Left renal cortex interstitium (tissue), 4 donors: ENCODE results near the gene EML1. TPM values are rescaled to one million over a fixed set of nuclear protein-coding genes. Genes with fewer than 3 reads are reported as not detected.

ENCODE experiments used
- DNase-seq, 4 donors: peaks; one replicate each; pipeline ENCODE4 v3.0.0-alpha.2; 2013; ENCODE audit warnings: low read depth in 4 of 4, low spot score in 2 of 4, missing footprints in 1 of 4
- polyA plus RNA-seq, 4 donors: library from polyadenylated mRNA; unstranded; fragments of 120-200 nt; gene quantifications; one replicate each; pipeline ENCODE4 v1.2.1, GENCODE V29; 2013; ENCODE audit not compliant: insufficient read length in 4 of 4

EML1 gene
- polyA plus RNA-seq, 4 donors, result 26.6 to 37.5 (median 35.1) TPM

DNA sequence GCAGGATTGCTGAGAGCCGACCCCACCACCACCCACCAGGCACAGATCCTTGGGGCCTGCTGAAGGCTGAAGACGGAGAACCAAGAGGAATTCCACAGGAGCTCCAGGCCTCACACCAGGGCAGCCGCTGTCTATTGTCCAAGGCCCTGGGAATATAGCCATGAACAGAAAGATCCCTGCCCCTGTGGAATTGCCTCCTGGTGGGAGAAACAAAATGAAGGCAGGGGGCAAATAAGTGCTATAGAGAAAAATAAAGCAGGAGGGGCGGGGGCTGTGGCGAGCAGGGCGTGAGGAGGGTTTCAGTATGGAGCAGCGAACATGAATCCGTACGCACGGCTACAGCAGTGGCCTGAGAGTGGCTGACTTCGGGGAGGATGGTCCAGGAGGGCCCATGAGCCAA lies 96.1 kb downstream of the EML1 start:
- no peak for DNase-seq

DNA sequence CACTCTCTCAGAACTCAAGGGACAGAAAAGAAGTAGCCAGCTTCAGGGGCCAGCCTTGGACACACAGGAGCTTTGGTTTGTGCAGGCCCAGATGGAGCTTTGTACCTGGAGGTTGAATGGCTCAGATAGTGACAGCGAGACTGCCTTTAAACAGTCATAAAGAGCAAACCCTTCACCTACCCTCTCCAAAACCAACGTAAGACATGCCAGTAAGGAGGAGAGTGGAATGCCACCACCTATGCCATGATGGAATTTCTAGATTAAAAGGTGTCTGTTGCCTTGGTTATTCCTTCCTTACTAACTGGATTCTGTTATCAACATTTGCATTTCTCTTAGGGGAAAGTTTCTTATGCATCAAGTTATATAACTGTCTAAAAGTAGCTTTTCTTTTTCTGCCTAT lies 98.1 kb downstream of the EML1 start:
- DNase-seq, result no peak

GRCh38 chr14:99891900-99892299 lies 98.7 kb downstream of the EML1 start:
- no peak for DNase-seq

- DNase-seq, result no peak
Observed at GRCh38 chr14:99892406-99892805, 99.2 kb downstream of the EML1 start.

- DNase-seq, result no peak
Observed at GRCh38 chr14:99896361-99896760, 103.1 kb downstream of the EML1 start.

- DNase-seq, result no peak
Observed at GRCh38 chr14:99899578-99900178, 106.5 kb downstream of the EML1 start.

DNA sequence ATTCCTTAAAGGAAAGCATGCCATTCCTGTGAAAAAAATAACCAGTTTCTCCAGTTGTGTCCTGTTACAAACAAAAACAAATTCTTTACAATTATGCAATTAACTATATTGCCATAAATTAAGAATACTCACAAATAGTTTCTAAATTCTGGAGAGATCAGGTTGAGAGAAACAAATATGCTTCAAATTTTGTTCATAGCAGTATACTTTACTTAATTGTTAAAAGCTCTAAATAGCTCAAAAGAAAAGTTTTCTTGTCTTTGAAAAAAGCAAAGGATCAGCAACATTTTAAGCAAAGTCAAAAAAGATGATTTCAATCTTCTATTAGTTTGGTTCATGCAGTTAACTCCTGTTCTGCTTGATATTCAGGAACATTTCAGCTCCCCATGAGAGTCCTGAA lies 109.7 kb downstream of the EML1 start:
- DNase-seq, result no peak

- no peak for DNase-seq
Observed at GRCh38 chr14:99904506-99904905, 111.3 kb downstream of the EML1 start.

DNA sequence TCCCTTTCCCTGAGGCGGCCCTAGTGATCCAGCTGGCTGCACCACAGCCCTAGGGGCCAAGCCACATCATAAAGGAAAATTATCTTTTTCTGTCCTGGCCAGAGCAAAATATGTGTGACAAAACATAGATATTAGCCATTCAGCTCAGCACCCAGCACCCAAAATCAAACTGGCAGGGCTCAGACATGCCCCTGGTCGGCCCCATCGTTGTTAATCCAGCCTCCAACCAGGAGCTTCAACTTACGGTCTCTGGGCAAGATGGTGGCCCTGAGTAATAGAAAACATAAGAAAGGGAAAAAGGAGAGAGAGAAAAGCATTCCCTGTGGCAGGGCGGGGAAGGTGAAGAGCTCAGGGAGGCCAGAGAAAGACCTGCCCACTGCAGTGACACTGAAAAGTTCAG lies 111.9 kb downstream of the EML1 start:
- no peak for DNase-seq

DNA sequence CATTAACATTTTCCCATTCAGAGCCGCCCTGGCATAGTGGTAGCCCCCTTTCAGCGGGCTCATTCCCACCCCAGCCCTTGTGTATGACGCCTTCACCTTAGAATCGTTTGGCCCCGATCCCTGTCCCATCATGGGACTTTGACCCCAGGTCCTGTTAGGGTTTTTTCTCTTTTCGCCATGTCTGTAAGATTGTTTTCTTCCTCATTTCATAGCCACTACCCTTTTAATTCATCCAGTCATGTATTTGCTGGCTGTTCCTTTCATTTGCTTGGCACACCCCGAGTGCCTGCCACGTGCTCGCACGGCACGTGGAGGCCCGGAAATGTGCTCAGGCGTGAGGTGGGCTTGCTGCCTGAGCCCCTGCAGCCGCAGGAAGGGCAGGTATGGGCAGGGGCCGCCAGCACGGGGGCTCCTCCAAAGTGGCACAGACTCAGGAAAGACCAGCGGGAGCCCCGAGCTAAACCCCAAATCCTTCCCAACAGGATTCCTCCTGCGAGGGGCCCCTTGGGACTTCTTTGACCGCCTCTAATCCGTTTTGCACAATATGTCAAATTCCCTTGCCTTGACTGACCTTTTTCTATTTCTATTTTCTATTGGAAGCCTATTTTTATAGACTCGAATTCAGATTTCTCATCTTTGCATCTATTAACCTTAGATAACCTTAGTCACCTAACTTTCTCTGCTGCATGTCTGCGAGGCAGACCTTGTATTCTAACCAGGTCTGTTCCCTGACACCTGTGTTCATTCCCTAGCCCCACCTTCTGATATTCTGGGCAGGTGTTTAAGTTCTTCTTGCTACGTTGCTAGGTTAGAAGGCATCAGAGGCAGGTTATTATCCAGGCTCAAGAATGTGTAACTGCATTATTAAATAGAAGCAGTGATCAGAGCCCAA lies 114.8 kb downstream of the EML1 start:
- no peak for DNase-seq

- DNase-seq, result no peak
Observed at GRCh38 chr14:99908653-99909250, 115.5 kb downstream of the EML1 start.

- DNase-seq, result no peak
Observed at GRCh38 chr14:99909513-99910064, 116.4 kb downstream of the EML1 start.

- no peak for DNase-seq
Observed at GRCh38 chr14:99910337-99911309, 117.4 kb downstream of the EML1 start.

GRCh38 chr14:99915305-99916090 lies 122.3 kb downstream of the EML1 start:
- no peak for DNase-seq

DNA sequence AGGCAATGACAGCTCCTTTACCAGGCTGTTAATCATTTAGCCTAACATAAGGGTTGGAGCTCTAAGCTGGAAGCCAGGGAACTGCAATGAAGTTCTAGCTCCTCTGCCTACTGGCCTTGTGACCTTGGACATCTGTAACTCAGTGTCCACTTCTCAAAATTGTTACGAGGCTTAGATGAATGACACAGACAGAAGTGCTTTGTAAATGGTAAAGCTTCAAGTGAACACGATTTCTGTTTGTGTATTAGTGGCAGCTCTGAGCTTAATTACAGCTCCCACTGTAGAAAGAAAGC lies 122.8 kb downstream of the EML1 start:
- DNase-seq, result no peak

DNA sequence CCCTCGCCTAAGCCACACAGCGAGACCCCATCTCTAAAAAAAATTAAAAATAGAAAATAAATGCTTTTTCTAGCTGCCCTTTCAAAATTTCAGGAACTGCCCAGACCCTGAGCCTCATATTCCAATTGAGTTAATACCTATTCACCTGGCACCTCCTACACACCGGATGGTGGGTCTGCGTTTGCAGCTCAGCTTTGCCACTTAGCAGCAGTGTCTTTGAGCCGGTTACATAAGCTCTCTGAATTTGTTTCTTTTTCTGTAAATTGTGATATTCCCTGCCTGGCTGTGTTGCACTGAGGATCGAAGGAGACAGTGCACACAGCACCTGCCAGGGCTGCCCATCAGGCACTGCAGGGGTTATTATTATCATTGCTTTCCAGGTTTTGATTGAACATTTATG lies 125.6 kb downstream of the EML1 start:
- no peak for DNase-seq

DNA sequence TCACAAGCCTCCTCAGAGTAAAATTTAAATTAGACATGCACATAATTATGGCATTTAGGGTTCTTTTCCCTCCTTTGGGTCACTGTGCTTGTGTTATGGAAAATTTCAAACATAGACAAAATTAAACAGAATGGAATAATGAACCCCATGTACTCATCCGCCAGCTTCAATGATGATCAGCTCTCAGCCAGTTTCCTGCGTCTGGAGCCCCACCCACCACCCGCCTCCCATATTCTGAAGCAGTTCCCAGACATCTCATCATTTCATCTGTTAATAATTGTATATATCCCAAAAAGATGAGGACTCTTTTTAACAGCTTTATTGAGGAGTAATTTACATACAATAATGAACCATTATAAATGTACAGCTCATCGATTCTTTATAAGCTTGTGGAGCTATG lies 128.2 kb downstream of the EML1 start:
- DNase-seq, result no peak

GRCh38 chr14:99924379-99924778 lies 131.2 kb downstream of the EML1 start:
- no peak for DNase-seq

DNA sequence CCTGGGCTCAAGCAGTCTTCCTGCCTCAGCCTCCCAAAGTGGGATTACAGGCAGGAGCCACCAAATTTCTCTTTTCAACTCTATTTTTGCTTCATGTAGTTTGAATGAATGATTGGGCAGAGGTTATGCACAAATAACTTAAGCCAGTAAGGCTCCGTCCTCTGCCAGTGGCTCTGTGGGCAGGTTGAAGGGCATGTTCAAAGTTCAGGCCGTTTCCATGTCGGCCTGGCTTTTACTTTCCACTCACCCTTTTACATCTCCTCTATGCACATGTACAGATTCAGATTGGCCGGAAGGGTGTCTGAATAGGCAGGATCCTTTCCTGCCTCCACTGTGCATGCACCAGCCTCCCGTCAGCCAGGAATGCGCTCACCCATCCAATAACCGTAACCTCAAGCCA lies 132.3 kb downstream of the EML1 start:
- no peak for DNase-seq

DNA sequence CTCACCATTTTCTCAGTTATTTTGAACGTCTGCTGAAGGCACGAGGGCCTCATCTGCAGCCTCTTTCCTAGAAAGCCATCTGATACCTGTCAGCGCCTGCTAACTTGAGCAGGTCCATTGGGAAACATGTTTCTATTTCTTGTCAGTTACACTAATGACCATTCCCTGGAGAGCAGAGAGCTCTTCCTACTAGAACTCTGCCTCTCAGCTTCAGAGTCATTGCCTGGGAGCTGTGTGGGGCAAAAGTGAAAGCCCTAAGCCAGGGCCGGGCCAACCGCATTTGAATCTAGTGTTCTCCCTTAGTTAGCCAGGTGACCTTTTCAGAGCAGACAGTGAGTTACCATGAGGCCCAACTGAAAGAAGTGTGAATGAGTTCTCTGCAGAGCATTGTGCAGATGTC lies 135.8 kb downstream of the EML1 start:
- DNase-seq, result no peak
